Fibroblast of the aortic adventitia (primary cell): ENCODE measurements around the gene TMEM245. TPM values are rescaled to one million over a fixed set of nuclear protein-coding genes. Genes with fewer than 3 reads are reported as not detected.

ENCODE experiments used
- DNase-seq: peaks from one replicate; pipeline ENCODE4 v3.0.0-alpha.2; 2010; ENCODE audit warnings: low read depth
- H3K4me3 ChIP-seq: 2 replicates; pipeline ENCODE4 v1.5.1; 2011; ENCODE audit warnings: low read depth, mild to moderate bottlenecking, control low read depth, low read length, moderate library complexity
- total RNA-seq: library from RNA; depleted of rRNA; stranded (reverse); fragments of >200 nt; gene quantifications from 2 replicates; pipeline ENCODE4 v1.2.3, GENCODE V29; 2012; ENCODE audit warnings: low replicate concordance
- TF ChIP-seq, protein P1 (sequence below): IDR thresholded peaks from 2 replicates; pipeline ENCODE4 v1.5.1; 2011; ENCODE audit warnings: mild to moderate bottlenecking, low read length, control low read depth, inconsistent platforms; ENCODE audit not compliant: insufficient read depth

The TMEM245 gene
- total RNA-seq, 1 donor, result 51.2 TPM

DNA sequence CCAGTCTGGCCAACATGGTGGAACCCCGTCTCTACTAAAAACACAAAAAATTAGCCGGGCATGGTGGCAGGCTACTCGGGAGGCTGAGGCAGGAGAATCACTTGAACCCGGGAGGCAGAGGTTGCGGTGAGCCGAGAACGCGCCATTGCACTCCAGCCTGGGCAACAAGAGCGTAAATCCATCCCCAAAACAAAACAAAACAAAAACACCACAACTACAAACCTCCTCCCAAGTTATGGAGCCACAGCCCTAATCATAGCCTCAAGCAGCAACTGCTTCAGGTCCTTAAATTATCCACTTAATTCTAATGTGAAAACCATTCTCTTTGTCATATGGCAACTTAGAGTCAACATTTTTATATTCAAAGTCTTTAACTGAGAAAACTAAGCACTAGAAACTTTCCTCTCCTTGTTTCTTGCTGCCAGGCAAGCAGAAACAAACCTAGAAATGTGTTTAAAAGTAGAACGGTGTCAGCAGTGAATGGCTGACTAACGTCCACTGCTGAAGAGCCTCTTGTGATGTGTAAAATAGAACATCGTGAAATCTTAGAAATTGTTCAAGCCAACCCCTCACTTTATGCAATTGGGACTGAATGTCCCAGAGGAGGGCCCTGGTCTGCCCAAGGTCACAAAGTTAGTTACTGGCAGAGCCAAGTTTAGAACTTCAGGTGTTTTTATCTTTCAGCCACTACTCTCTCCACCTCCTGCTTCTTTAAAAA is 5.7 kb downstream of the TMEM245 start:
- TF ChIP-seq, protein P1, sequence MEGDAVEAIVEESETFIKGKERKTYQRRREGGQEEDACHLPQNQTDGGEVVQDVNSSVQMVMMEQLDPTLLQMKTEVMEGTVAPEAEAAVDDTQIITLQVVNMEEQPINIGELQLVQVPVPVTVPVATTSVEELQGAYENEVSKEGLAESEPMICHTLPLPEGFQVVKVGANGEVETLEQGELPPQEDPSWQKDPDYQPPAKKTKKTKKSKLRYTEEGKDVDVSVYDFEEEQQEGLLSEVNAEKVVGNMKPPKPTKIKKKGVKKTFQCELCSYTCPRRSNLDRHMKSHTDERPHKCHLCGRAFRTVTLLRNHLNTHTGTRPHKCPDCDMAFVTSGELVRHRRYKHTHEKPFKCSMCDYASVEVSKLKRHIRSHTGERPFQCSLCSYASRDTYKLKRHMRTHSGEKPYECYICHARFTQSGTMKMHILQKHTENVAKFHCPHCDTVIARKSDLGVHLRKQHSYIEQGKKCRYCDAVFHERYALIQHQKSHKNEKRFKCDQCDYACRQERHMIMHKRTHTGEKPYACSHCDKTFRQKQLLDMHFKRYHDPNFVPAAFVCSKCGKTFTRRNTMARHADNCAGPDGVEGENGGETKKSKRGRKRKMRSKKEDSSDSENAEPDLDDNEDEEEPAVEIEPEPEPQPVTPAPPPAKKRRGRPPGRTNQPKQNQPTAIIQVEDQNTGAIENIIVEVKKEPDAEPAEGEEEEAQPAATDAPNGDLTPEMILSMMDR, result no peak
- DNase-seq, result no peak
- no peak overlapping the region for H3K4me3 ChIP-seq

DNA sequence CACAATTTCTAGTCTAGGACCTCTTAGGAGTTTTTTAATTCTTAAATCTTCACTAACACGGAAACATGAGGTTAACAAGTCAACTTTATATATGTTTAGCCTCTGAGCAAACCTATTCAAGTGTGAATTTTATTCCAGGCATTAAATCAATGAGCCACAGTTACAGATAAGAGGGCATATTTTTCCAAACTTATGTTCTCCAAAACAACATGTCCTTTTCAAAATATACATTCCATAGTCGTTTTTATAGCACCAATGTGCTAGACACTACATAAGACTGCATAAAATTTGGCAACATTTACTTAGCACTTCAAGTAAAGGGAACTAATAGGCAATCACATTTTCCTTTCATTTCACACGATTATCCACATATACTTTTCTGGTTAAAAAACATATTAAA is 6.5 kb downstream of the TMEM245 start:
- no peak for DNase-seq
- H3K4me3 ChIP-seq, result no peak overlapping the region
- TF ChIP-seq, protein P1, result no peak

DNA sequence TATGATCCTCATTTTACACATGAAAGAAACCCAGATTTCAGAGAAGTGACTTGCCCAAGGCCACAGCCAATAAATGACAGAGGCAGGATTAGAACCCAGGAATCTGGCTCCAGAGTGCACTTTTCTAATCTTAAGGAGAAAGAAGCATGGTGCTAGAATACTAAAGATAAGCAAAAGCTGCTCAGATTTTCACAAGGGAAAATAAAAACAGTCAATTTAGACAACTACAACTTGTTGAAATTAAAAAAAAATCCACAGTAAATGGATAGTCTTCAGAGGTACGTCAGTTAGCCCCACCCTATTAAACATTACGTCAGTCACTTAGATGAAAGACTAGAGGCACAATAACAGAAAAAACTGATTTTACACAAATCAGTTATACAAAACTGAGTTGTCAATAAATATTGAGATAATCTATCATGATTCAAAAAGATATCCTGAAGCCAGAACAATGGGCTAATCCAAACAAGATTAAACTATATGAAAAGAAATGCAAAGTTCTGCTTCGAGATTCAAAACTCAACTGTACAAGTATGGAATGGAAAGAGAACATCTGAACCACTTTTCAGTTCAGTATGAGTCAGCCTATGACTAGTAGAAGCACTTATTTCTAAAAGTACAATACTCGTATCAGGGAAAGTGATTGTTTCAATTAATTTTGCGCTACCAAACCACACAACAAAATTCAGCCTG is 9.3 kb downstream of the TMEM245 start:
- TF ChIP-seq, protein P1, result no peak
- H3K4me3 ChIP-seq, result no peak overlapping the region
- peak; percentile 73 for DNase-seq

DNA sequence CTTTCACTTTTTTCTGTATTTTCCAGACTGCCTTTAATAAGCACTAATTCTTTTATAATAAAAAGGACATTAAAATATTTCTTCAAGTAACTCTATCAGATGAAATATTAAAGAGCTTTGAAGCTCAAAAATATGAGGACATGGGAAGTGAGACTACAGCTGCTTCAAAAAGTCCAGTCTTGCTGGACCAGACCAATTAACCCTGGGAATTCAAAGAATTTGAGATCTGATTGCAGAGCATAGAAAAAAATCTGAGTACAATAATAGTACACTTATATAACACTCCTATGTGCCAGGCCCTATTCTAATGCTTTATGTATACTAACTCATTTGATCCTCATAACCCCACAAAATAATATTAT is 9.8 kb downstream of the TMEM245 start:
- TF ChIP-seq, protein P1, result no peak
- peak; percentile 23 for DNase-seq
- H3K4me3 ChIP-seq, result no peak overlapping the region

DNA sequence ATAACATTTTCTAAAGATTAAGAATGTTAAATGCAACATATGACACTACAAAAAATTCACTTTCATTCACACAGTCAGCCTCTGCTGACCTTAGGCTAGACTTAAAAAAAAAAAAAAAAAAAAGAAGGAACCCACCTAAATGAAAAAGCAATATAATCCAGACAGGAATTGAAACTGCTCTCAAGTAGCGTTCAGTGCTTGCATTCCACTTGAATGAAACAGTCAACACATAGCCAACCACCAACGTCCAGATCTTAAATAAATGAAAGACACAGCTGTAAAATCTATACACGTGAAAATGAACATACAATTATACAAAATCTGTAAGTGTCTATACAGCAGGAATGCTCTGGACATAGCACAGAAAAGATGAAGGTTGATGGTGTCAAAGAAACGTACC is 11.4 kb downstream of the TMEM245 start:
- no peak overlapping the region for H3K4me3 ChIP-seq
- DNase-seq, result peak; percentile 47
- TF ChIP-seq, protein P1, result no peak

DNA sequence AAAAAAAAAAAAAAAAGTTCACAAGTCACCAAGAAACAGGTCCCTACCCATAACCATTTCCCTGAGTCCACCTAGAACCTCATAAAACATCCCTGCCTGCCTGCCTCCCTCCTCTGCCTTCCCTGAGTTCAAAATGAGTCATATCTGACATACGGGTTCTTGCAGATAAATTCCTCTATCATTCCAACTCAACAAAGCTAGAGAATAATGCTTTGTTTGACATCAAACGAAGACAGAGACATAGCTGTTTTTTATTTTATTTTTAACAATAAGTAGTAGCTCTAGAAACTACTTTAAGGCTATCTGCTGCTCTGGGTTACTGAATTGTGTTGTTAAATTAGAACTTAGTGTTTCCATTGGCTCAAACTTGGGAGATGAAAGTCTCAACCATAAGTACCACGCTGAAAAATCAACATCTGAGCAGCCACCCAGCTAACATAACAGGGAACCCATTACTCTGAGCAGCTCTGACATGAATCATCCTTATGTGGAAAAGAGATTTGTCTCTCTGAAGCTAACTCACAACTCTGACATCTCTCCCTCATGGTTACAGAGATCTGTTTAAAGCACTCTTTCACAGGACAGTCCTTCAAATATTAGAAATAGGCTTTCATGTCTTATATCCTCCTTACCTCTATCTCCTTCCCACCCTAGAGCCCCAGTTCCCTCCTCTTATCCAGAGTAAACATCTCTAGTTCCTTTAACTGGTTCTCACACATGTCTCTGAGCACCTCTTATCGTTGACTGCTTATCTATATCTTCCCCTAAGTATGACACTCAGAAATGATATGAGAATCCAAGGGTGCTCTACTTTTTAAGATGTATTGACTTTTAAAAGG is 12.1 kb downstream of the TMEM245 start:
- DNase-seq, result peak; percentile 72
- H3K4me3 ChIP-seq, result peak overlapping the region; percentile 14
- TF ChIP-seq, protein P1, result no peak
